ENCODE measurements around the gene HOXC6. TPM values are rescaled to one million over a fixed set of nuclear protein-coding genes. Genes with fewer than 3 reads are reported as not detected.
A peak's percentile ranks its signal among the peaks of the same experiment; 100 is the strongest.

The HOXC6 gene
- total and polyA plus RNA-seq, 2 experiments from 2014 or later = not detected

DNA sequence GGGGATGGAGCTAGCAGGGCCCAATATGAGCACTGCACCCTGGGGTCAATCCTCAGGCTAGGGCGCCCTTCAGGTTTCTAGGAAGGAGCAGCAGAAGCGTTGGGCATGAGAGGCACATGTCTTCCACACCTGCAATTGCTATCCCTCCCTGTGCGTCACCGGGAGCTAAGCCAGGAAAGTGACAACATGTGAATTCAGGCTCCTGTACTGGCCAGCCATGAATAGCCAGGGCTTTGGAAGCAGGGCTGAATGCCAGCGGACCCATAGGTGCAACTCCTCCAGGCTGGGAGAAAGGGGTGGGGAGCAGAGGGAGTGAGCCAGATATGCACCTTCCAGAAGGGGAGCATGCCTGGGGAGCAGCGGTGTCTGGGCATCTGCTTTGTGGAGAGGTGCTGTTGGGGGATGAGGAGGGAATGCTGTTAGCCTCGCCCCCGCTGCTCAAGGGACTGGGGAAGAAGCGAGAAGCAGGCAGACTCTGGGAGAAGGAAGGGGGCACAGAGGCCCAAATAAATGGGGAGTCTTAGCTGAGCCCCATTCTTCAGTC lies 10.7 kb downstream of the HOXC6 start:
- TF ChIP-seq, protein P1, sequence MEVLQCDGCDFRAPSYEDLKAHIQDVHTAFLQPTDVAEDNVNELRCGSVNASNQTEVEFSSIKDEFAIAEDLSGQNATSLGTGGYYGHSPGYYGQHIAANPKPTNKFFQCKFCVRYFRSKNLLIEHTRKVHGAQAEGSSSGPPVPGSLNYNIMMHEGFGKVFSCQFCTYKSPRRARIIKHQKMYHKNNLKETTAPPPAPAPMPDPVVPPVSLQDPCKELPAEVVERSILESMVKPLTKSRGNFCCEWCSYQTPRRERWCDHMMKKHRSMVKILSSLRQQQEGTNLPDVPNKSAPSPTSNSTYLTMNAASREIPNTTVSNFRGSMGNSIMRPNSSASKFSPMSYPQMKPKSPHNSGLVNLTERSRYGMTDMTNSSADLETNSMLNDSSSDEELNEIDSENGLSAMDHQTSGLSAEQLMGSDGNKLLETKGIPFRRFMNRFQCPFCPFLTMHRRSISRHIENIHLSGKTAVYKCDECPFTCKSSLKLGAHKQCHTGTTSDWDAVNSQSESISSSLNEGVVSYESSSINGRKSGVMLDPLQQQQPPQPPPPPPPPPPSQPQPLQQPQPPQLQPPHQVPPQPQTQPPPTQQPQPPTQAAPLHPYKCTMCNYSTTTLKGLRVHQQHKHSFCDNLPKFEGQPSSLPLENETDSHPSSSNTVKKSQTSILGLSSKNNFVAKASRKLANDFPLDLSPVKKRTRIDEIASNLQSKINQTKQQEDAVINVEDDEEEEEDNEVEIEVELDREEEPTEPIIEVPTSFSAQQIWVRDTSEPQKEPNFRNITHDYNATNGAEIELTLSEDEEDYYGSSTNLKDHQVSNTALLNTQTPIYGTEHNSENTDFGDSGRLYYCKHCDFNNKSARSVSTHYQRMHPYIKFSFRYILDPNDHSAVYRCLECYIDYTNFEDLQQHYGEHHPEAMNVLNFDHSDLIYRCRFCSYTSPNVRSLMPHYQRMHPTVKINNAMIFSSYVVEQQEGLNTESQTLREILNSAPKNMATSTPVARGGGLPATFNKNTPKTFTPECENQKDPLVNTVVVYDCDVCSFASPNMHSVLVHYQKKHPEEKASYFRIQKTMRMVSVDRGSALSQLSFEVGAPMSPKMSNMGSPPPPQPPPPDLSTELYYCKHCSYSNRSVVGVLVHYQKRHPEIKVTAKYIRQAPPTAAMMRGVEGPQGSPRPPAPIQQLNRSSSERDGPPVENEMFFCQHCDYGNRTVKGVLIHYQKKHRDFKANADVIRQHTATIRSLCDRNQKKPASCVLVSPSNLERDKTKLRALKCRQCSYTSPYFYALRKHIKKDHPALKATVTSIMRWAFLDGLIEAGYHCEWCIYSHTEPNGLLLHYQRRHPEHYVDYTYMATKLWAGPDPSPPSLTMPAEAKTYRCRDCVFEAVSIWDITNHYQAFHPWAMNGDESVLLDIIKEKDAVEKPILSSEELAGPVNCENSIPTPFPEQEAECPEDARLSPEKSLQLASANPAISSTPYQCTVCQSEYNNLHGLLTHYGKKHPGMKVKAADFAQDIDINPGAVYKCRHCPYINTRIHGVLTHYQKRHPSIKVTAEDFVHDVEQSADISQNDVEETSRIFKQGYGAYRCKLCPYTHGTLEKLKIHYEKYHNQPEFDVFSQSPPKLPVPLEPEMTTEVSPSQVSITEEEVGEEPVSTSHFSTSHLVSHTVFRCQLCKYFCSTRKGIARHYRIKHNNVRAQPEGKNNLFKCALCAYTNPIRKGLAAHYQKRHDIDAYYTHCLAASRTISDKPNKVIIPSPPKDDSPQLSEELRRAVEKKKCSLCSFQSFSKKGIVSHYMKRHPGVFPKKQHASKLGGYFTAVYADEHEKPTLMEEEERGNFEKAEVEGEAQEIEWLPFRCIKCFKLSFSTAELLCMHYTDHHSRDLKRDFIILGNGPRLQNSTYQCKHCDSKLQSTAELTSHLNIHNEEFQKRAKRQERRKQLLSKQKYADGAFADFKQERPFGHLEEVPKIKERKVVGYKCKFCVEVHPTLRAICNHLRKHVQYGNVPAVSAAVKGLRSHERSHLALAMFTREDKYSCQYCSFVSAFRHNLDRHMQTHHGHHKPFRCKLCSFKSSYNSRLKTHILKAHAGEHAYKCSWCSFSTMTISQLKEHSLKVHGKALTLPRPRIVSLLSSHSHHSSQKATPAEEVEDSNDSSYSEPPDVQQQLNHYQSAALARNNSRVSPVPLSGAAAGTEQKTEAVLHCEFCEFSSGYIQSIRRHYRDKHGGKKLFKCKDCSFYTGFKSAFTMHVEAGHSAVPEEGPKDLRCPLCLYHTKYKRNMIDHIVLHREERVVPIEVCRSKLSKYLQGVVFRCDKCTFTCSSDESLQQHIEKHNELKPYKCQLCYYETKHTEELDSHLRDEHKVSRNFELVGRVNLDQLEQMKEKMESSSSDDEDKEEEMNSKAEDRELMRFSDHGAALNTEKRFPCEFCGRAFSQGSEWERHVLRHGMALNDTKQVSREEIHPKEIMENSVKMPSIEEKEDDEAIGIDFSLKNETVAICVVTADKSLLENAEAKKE (CRISPR knock-in tag; IDR thresholded peaks at IDR 0.05) = no peak
- TF ChIP-seq EZH2 (IDR thresholded peaks at IDR 0.05; ENCODE audit: low read depth, unreplicated experiment) = peak; percentile 75
- no peak for TF ChIP-seq CREB1 (CRISPR knock-in tag; IDR thresholded peaks at IDR 0.05; ENCODE audit: low read depth)
- no peak for TF ChIP-seq NANOG (IDR thresholded peaks at IDR 0.05; ENCODE audit: borderline replicate concordance)
- TF ChIP-seq JUNB (IDR thresholded peaks at IDR 0.05; ENCODE audit: unreplicated experiment) = no peak
- no peak for TF ChIP-seq ZNF114 (CRISPR knock-in tag; IDR thresholded peaks at IDR 0.05)
- TF ChIP-seq POLR2AphosphoS5 (IDR thresholded peaks at IDR 0.05; ENCODE audit: low read depth) = no peak
- TF ChIP-seq, protein P2, sequence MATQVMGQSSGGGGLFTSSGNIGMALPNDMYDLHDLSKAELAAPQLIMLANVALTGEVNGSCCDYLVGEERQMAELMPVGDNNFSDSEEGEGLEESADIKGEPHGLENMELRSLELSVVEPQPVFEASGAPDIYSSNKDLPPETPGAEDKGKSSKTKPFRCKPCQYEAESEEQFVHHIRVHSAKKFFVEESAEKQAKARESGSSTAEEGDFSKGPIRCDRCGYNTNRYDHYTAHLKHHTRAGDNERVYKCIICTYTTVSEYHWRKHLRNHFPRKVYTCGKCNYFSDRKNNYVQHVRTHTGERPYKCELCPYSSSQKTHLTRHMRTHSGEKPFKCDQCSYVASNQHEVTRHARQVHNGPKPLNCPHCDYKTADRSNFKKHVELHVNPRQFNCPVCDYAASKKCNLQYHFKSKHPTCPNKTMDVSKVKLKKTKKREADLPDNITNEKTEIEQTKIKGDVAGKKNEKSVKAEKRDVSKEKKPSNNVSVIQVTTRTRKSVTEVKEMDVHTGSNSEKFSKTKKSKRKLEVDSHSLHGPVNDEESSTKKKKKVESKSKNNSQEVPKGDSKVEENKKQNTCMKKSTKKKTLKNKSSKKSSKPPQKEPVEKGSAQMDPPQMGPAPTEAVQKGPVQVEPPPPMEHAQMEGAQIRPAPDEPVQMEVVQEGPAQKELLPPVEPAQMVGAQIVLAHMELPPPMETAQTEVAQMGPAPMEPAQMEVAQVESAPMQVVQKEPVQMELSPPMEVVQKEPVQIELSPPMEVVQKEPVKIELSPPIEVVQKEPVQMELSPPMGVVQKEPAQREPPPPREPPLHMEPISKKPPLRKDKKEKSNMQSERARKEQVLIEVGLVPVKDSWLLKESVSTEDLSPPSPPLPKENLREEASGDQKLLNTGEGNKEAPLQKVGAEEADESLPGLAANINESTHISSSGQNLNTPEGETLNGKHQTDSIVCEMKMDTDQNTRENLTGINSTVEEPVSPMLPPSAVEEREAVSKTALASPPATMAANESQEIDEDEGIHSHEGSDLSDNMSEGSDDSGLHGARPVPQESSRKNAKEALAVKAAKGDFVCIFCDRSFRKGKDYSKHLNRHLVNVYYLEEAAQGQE (IDR thresholded peaks at IDR 0.05; ENCODE audit: unreplicated experiment) = no peak
- TF ChIP-seq, protein P3, sequence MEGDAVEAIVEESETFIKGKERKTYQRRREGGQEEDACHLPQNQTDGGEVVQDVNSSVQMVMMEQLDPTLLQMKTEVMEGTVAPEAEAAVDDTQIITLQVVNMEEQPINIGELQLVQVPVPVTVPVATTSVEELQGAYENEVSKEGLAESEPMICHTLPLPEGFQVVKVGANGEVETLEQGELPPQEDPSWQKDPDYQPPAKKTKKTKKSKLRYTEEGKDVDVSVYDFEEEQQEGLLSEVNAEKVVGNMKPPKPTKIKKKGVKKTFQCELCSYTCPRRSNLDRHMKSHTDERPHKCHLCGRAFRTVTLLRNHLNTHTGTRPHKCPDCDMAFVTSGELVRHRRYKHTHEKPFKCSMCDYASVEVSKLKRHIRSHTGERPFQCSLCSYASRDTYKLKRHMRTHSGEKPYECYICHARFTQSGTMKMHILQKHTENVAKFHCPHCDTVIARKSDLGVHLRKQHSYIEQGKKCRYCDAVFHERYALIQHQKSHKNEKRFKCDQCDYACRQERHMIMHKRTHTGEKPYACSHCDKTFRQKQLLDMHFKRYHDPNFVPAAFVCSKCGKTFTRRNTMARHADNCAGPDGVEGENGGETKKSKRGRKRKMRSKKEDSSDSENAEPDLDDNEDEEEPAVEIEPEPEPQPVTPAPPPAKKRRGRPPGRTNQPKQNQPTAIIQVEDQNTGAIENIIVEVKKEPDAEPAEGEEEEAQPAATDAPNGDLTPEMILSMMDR (conservative IDR thresholded peaks at IDR 0.05; ENCODE audit: low read depth in 2 of 2) = no peak
- TF ChIP-seq EZH2phosphoT487 (IDR thresholded peaks at IDR 0.05; ENCODE audit: unreplicated experiment) = peak; percentile 24
- Histone ChIP-seq H3K27ac (ENCODE audit: low read depth) (no peak overlapping the region), H3K4me1 (ENCODE audit: insufficient read depth) (peaks cover 12% of the 10 kb centered on the region; the same call in 1 of the 2 replicates), H3K79me2 (replicated peaks; ENCODE audit: insufficient read depth) (no peaks in the 10 kb centered on the region), H3K27me3 (ENCODE audit: insufficient read depth) (peaks cover 100% of the 10 kb centered on the region), H4K20me1 (replicated peaks; ENCODE audit: insufficient read depth) (peaks cover 39% of the 10 kb centered on the region), H2AFZ (no peak overlapping the region), H3F3A (replicated peaks; ENCODE audit: low read depth) (peaks cover 13% of the 10 kb centered on the region; the same call in 1 of the 2 replicates), H3K9me2 (ENCODE audit: insufficient read depth) (no peaks in the 10 kb centered on the region), H3K4me3 (no peak overlapping the region), H3K4me2 (no peak overlapping the region), H3K36me3 (ENCODE audit: insufficient read depth) (no peaks in the 10 kb centered on the region)
- DNase-seq (ENCODE audit: low spot score) (no peak), ATAC-seq (no peak; the same call in 2 of the 3 replicates)
- Mint-ChIP-seq H3K9me3 (peaks cover 7% of the 10 kb centered on the region; the same call in 2 of the 3 replicates), H3K27ac (no peak overlapping the region), H3K4me1 (peaks cover 15% of the 10 kb centered on the region), H3K36me3 (ENCODE audit: low read depth) (no peaks in the 10 kb centered on the region; the same call in 2 of the 3 replicates), H3K27me3 (ENCODE audit: insufficient read depth, low read depth, poor library complexity) (peaks cover 100% of the 10 kb centered on the region), H3K4me3 (no peak overlapping the region)

Data from GM23338 (cell line).